Choroid plexus epithelial cell (primary cell): ENCODE measurements around the gene RAB22A.

ENCODE experiments used
- DNase-seq: peaks from one replicate; pipeline ENCODE4 v3.0.0-alpha.2; 2010; ENCODE audit warnings: low read depth
- H3K4me3 ChIP-seq: 2 replicates; pipeline ENCODE4 v1.5.1; 2011; ENCODE audit warnings: low read depth, mild to moderate bottlenecking, control low read depth, low read length, moderate library complexity
- TF ChIP-seq, protein P1 (sequence below): conservative IDR thresholded peaks from 2 replicates; pipeline ENCODE4 v1.5.1; 2011; ENCODE audit warnings: low read depth, mild to moderate bottlenecking, control low read depth, inconsistent platforms, low read length, moderate library complexity

Gene RAB22A

DNA sequence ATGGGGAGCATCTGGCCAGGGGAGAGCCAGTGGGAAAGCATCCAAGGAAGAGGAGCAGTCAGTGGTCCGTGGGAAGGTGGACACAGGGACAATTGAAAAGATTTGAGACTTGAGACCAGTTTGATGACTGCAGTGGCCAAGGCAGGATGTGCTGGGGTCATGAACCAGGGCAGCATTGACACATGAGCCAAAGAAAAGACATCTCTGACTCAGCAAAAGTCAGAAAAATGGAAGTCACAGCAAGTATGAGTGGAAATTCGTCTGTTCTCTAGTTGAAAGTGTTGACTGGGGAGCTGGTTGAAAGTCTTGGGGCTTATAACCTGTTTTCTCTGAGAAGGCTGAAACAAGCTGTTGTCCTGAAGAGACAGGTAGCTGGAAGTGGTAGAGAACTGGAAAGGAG lies 31.3 kb downstream of the RAB22A start:
- DNase-seq: no peak

DNA sequence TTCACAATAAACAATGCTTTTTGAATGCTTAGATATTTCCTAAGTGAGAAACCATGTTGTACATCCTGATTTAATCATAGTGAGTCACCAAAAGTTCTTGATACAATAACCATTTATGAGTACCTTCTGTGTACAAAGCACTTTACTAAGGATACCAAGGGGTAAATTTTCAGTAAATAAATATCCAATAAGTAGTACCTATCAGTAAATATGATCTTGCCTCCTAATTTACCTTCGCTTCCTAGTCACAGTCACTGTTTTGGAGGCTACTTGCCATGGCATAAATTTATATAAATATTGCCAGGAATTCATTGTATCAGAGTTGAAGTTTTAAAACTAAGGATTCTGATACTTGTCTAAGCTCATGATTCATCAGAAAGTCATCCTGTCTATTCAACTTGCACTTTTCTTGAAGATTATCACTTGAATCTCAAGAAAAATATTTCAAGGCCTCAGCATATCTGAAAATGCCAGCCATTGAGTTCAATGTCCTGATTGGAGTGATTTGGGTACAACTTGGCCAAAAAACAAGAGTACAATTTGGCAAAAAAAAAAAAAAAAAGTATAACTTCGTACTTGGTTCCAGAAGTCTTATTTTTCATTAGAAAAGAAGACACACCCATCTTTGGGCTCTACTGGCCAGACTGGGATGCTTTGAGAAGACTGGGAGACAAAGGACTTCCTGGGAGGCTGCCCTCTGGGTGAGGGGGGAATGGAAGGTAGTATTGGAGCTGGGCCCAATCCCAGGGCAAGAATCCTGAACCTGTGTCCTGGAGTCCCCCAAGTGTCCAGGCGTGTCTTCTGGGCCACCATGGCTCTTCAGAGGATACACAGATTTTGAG lies 32.8 kb downstream of the RAB22A start:
- DNase-seq: peak; percentile 65
- H3K4me3 ChIP-seq: no peak overlapping the region
- TF ChIP-seq, protein P1, sequence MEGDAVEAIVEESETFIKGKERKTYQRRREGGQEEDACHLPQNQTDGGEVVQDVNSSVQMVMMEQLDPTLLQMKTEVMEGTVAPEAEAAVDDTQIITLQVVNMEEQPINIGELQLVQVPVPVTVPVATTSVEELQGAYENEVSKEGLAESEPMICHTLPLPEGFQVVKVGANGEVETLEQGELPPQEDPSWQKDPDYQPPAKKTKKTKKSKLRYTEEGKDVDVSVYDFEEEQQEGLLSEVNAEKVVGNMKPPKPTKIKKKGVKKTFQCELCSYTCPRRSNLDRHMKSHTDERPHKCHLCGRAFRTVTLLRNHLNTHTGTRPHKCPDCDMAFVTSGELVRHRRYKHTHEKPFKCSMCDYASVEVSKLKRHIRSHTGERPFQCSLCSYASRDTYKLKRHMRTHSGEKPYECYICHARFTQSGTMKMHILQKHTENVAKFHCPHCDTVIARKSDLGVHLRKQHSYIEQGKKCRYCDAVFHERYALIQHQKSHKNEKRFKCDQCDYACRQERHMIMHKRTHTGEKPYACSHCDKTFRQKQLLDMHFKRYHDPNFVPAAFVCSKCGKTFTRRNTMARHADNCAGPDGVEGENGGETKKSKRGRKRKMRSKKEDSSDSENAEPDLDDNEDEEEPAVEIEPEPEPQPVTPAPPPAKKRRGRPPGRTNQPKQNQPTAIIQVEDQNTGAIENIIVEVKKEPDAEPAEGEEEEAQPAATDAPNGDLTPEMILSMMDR: no peak

More for the DNA sequence above, 31.3 kb downstream of the RAB22A start:
- TF ChIP-seq, protein P1: no peak
- no peak overlapping the region for H3K4me3 ChIP-seq

DNA sequence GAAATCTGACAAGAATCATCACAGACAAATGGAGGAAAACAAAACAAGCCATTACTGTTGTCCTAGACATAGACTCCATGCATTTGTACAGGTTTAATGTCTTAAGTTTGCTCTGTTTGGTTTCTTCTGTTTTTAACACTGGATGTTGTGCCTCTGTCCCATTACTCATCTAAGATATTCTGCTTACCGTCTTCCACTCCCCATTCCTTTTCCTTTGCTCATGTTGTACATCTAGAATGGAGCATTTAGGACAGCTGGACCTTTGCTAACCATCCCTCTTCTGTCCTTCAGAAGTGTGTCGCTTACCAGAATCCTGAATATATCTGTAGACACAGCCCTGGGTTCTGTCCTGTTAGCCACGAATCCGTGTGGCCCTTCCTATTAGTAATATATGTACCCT lies 35.2 kb downstream of the RAB22A start:
- no peak overlapping the region for H3K4me3 ChIP-seq
- TF ChIP-seq, protein P1: no peak
- peak; percentile 33 for DNase-seq

DNA sequence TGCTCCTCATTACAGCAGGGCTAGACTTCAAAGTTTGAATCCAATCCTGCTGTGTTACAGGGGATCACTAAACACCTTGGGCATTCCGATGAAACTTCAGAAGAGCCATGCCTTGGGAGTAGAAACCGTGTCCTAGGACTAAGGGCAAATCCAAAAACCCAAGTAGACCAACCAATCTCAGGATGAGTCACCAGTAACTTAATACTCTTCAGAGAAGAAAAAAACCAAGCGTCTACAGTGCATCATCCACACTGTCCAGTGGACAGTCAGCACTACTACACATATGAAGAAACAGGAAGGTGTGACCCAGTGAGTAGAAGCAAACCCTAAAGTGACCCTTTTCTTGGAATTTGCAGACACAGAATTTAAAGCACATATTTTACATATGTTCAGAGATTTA lies 40.1 kb downstream of the RAB22A start:
- TF ChIP-seq, protein P1: peak; percentile 36
- no peak overlapping the region for H3K4me3 ChIP-seq
- DNase-seq: peak; percentile 85

DNA sequence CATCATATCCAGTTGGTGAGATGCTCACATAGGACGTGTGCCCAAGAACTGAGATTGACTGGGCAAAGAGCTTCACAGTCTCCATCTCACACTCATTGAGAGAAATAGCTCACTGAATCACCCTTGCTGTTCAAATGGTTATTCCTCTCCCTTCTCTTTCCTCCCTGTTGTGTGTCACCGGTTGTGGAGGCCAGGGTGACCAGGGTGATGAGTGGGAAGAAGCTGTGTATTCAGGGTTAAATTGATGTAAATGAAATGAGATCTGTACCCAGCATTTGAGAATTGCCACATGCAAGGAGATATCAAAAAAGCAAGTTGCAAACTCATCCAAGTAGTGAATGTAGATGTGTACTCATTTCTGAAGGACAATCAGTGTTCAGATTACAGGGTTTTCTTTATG lies 43.0 kb downstream of the RAB22A start:
- TF ChIP-seq, protein P1: no peak
- DNase-seq: no peak
- H3K4me3 ChIP-seq: no peak overlapping the region

DNA sequence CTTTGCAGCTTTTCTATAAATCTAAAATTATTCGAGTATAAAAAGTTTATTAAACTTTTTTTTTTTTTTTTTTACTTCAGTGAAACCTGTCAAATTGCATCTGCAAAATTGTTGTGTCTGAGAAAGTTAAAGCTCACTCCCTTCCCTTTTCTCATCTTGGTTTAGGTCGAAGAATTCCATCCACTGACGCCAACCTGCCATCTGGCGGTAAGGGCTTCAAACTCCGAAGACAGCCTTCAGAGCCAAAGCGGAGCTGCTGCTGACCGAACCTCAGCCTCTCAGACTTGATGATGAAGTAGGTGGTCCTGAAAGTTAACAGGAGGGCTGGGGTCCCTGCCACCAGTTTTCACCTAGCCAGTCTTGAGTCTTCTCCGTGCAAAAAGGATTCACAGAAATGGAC lies 49.9 kb downstream of the RAB22A start:
- peak; percentile 60 for DNase-seq
- H3K4me3 ChIP-seq: no peak overlapping the region
- TF ChIP-seq, protein P1: peak; percentile 58

DNA sequence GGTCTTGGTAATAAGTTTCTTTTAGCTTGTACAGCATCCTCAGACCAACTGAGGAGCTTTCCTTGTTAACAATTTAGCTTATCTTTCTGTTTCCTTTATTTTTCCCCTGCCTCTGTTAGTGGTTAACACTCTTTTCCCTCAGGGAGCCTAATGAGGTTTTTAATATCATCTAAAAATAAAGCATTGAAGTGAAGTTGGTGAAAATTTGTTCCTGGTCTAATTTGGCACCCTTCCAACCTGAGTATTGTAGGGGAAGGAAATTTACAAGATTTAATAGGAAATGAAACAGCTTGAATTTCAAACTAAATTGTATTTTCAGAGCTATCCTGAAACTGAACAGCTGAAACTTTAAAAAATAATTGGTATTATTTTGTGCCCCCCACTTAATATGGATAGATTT lies 51.4 kb downstream of the RAB22A start:
- TF ChIP-seq, protein P1: no peak
- DNase-seq: no peak

More for the DNA sequence above, 51.4 kb downstream of the RAB22A start:
- no peak overlapping the region for H3K4me3 ChIP-seq
